M059J (cell line): ENCODE measurements around the gene SOX14. TPM values are rescaled to one million over a fixed set of nuclear protein-coding genes. Genes with fewer than 3 reads are reported as not detected.

Source experiments
- total RNA-seq: library from RNA; depleted of rRNA; stranded (reverse); fragments of >200 nt; shearing (Covaris generic); gene quantifications from 2 replicates; pipeline ENCODE4 v1.2.3, GENCODE V29; 2014; rRNA removed

Gene SOX14
- total RNA-seq, 1 experiment from 2014 or later, result not detected

Other genes starting within 250 kb of the SOX14 start
- not detected in 2 replicates for gene CLDN18, start 245.8 kb downstream of the SOX14 start, total RNA-seq